ENCODE measurements around the gene SVBP.

Gene SVBP

DNA sequence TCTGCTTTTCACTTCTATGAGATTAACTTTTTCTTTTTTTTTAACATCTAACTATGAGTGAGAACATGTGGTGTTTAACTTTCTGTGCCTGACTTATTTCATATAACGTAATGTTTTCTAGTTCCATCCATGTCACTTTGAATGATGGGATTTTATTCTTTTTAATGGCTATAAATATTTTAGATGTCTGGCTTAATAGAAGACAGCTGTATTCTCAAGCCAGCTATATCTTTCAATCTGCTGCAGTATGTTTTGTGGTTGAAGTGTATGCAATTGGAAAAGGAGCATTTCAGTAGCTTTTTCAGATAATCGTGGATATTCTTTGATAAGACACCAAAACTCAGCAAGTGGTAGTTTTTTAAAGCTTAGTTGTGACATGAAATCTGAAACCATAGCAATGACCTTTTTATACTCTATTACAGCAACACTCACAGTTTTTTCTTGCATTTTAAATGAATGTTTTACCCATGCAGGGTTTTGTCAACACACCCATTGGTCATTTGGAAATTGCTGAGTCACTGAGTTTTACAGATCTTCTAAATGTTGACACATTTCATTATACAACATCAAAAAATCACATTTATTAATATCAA lies 5.7 kb upstream of the SVBP start:
- POLR2A ChIA-PET: interaction anchor here (0.6 to 1.8 kb wide), 3 partner anchors 9 to 56 kb away, joined by 3 to 6 read pairs (median 3); partner anchors contain the start of genes C1orf50, P3H1 and ZNF691
- Histone ChIP-seq H3K4me3 (ENCODE audit: low read depth, low read length) (no peak overlapping the region), H3K36me3 (ENCODE audit: control insufficient read depth in 2 of 2, insufficient read depth in 1 of 2, low read length in 2 of 2) (no peaks in the 10 kb centered on the region), H3K27ac (ENCODE audit: extremely low read depth, low read depth, low read length) (no peak overlapping the region), H3K9me3 (ENCODE audit: control insufficient read depth, insufficient read depth, low read depth, low read length) (no peaks in the 10 kb centered on the region), H3K4me1 (ENCODE audit: control insufficient read depth, insufficient read depth, low read length) (peaks cover 2% of the 10 kb centered on the region)
- CTCF ChIA-PET: interaction anchor here (0.7 to 0.8 kb wide), 2 partner anchors 23 to 35 kb away, joined by 3 read pairs; no protein-coding TSS in a partner anchor
- TF ChIP-seq ZNF280D (tag by site-specific recombination; IDR thresholded peaks at IDR 0.05) (no peak), ZNF302 (tag by site-specific recombination; IDR thresholded peaks at IDR 0.05; ENCODE audit: low read depth) (no peak), ZNF416 (tag by site-specific recombination; IDR thresholded peaks at IDR 0.05) (no peak), ZNF335 (tag by site-specific recombination; conservative IDR thresholded peaks at IDR 0.05) (peak; percentile 79), ZNF561 (tag by site-specific recombination; IDR thresholded peaks at IDR 0.05; ENCODE audit: borderline replicate concordance) (no peak), HOXC10 (CRISPR knock-in tag; IDR thresholded peaks at IDR 0.05) (no peak), ZNF366 (tag by site-specific recombination; conservative IDR thresholded peaks at IDR 0.05) (no peak), ZNF174 (tag by site-specific recombination; IDR thresholded peaks at IDR 0.05) (no peak), FEZF1 (tag by site-specific recombination; IDR thresholded peaks at IDR 0.05) (peak; percentile 42), ZNF19 (tag by site-specific recombination; IDR thresholded peaks at IDR 0.05; ENCODE audit: low read depth) (no peak), ZNF248 (tag by site-specific recombination; IDR thresholded peaks at IDR 0.05) (no peak), ZNF670 (tag by site-specific recombination; IDR thresholded peaks at IDR 0.05; ENCODE audit: low read depth) (no peak), SP7 (tag by site-specific recombination; IDR thresholded peaks at IDR 0.05) (0 out of 2 replicates have a peak, but pooled peaks have one; percentile 15), PATZ1 (tag by site-specific recombination; IDR thresholded peaks at IDR 0.05) (no peak), KLF9 (tag by site-specific recombination; IDR thresholded peaks at IDR 0.05; ENCODE audit: low read depth) (no peak), ZNF155 (tag by site-specific recombination; IDR thresholded peaks at IDR 0.05) (no peak), ZNF514 (tag by site-specific recombination; IDR thresholded peaks at IDR 0.05) (no peak), REPIN1 (tag by site-specific recombination; IDR thresholded peaks at IDR 0.05; ENCODE audit: low read depth) (no peak), ZNF473 (tag by site-specific recombination; IDR thresholded peaks at IDR 0.05) (no peak), ZNF510 (tag by site-specific recombination; IDR thresholded peaks at IDR 0.05; ENCODE audit: insufficient replicate concordance) (no peak), TRIM28 (IDR thresholded peaks at IDR 0.05; ENCODE audit: borderline replicate concordance, low read length) (0 out of 2 replicates have a peak, but pooled peaks have one; percentile 16), ZBTB6 (tag by site-specific recombination; IDR thresholded peaks at IDR 0.05) (no peak), ZNF513 (tag by site-specific recombination; IDR thresholded peaks at IDR 0.05) (no peak), ZNF114 (tag by site-specific recombination; IDR thresholded peaks at IDR 0.05) (no peak), TCF7L2 (IDR thresholded peaks at IDR 0.05; ENCODE audit: borderline replicate concordance, low read depth, low read length) (no peak)
- TF ChIP-seq, protein P1, sequence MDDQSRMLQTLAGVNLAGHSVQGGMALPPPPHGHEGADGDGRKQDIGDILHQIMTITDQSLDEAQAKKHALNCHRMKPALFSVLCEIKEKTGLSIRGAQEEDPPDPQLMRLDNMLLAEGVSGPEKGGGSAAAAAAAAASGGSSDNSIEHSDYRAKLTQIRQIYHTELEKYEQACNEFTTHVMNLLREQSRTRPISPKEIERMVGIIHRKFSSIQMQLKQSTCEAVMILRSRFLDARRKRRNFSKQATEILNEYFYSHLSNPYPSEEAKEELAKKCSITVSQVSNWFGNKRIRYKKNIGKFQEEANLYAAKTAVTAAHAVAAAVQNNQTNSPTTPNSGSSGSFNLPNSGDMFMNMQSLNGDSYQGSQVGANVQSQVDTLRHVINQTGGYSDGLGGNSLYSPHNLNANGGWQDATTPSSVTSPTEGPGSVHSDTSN (CRISPR knock-in tag; IDR thresholded peaks at IDR 0.05): no peak
- TF ChIP-seq, protein P2, sequence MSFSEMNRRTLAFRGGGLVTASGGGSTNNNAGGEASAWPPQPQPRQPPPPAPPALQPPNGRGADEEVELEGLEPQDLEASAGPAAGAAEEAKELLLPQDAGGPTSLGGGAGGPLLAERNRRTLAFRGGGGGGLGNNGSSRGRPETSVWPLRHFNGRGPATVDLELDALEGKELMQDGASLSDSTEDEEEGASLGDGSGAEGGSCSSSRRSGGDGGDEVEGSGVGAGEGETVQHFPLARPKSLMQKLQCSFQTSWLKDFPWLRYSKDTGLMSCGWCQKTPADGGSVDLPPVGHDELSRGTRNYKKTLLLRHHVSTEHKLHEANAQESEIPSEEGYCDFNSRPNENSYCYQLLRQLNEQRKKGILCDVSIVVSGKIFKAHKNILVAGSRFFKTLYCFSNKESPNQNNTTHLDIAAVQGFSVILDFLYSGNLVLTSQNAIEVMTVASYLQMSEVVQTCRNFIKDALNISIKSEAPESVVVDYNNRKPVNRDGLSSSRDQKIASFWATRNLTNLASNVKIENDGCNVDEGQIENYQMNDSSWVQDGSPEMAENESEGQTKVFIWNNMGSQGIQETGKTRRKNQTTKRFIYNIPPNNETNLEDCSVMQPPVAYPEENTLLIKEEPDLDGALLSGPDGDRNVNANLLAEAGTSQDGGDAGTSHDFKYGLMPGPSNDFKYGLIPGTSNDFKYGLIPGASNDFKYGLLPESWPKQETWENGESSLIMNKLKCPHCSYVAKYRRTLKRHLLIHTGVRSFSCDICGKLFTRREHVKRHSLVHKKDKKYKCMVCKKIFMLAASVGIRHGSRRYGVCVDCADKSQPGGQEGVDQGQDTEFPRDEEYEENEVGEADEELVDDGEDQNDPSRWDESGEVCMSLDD (tag by site-specific recombination; IDR thresholded peaks at IDR 0.05): no peak
